Sciatic nerve (tissue), 2 donors: ENCODE measurements around the gene CNOT6. TPM values are rescaled to one million over a fixed set of nuclear protein-coding genes. Genes with fewer than 3 reads are reported as not detected.
"Not testable (repeated sequence)": the region's sequence is repeated elsewhere in the genome, so short reads cannot be mapped to it uniquely, and the experiment has no call there.

Experiments
- ATAC-seq: fragments of 200-7000 bp; cut with Tn5 transposase; one replicate; pipeline ENCODE4 v1.9.1; 2020; ENCODE audit warnings: mild to moderate bottlenecking, moderate library complexity
- DNase-seq: peaks from one replicate; pipeline ENCODE4 v3.0.0-alpha.2; 2020; ENCODE audit warnings: low spot score
- intact Hi-C: fragments of 100-400 bp; cut with DNase I; formaldehyde crosslinking; loops from one replicate; pipeline ENCODE4 v1.14.2; 2022
- total RNA-seq: library from RNA; stranded (reverse); fragmentation: NEBNext Ultra II Directional; extraction: Animal tissue kit (Norgen Biotek cat#: 25700); gene quantifications from one replicate; pipeline ENCODE4 v1.2.1, GENCODE V29; 2021
- donor health status: DM: no; HTN: no; CAD: no.
- donor health status: DM: no; HTN: no; CAD: no.

The CNOT6 gene
- total RNA-seq, 1 donor from 2014 or later, result 31.9 TPM

DNA sequence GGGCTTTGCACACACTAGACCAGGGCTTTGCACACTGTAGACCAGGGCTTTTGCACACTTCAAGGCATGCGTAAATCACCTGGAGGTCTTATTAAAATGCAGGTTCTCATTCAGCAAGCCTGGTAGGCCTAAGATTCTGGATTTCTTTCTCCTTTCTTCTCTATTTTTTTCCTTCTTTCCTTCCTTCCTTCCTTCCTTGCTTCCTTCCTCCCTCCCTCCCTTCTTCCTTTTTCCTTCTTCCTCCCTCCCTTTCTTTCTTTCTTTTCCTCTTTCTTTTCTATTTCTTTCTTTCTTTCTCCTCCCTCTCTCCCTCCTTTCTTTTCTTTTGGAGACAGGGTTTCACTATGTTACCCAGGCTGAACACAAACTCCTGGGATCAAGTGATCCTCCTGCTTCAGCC is 24.3 kb upstream of the CNOT6 start:
- no peak for ATAC-seq
- intact Hi-C loops, result loop anchor here (5.0 kb wide), 1 partner anchor 173 kb away; no protein-coding TSS in a partner anchor
- no peak for DNase-seq

DNA sequence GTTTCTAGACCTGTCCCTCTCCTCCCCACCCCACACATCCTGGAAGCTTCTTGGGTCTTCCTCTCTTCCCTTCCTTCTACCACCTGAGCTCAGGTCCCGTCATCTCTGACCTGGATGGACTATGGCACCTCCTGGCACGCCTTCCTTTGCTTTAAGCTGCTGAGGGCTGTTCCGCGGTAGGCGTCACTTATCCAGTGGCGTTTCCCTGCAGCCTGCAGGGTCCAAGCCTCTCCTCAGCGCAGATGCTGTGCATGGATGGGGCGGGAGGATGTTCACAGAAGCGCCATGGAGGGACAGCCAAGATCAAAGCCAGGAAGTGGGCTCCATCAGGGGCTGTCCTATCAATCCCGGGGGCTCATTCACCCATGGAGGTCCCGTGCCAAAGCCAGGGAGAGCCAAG is 23.8 kb upstream of the CNOT6 start:
- DNase-seq (no peak), ATAC-seq (no peak)
- intact Hi-C loops, result no loop called here

GRCh38 chr5:180470966-180471582 is 23.1 kb upstream of the CNOT6 start:
- intact Hi-C loops, result no loop called here

GRCh38 chr5:180471866-180472265 is 22.3 kb upstream of the CNOT6 start:
- intact Hi-C loops, result no loop called here
- no peak for ATAC-seq

More at GRCh38 chr5:180470966-180471582, 23.1 kb upstream of the CNOT6 start:
- ATAC-seq (peak; percentile 85), DNase-seq (peak; percentile 77)

DNA sequence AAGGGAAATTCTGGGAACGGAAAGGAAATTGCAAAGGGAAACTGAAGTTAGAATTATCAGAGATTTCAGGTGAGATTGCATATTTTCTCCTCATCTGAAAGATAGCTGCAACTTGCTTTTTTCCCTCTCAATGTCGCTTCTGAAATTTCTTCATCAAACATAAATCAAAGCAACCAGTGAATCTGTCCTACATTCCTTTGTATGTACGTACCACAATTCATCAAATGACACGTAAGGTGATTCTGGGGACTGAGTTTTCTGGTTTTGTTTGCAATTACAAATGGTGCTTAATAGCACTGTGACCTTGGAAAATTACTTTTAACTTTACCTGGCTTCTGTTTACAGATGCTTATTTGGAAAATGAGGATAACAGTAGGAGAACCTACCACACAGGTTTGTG is 21.9 kb upstream of the CNOT6 start:
- no peak for DNase-seq
- intact Hi-C loops, result no loop called here

More at GRCh38 chr5:180471866-180472265, 22.3 kb upstream of the CNOT6 start:
- DNase-seq, result no peak

GRCh38 chr5:180473386-180473785 is 20.8 kb upstream of the CNOT6 start:
- ATAC-seq, intact Hi-C loops, DNase-seq: not testable (repeated sequence)

More for the DNA sequence above, 21.9 kb upstream of the CNOT6 start:
- no peak for ATAC-seq

- DNase-seq (no peak), ATAC-seq (no peak)
- intact Hi-C loops, result no loop called here
Observed at GRCh38 chr5:180474569-180474968, 19.6 kb upstream of the CNOT6 start.

- ATAC-seq, DNase-seq, intact Hi-C loops: not testable (repeated sequence)
Observed at GRCh38 chr5:180475969-180476524, 18.1 kb upstream of the CNOT6 start.

GRCh38 chr5:180484813-180485212 is 9.4 kb upstream of the CNOT6 start:
- no peak for DNase-seq
- ATAC-seq, result no peak
- intact Hi-C loops, result no loop called here

DNA sequence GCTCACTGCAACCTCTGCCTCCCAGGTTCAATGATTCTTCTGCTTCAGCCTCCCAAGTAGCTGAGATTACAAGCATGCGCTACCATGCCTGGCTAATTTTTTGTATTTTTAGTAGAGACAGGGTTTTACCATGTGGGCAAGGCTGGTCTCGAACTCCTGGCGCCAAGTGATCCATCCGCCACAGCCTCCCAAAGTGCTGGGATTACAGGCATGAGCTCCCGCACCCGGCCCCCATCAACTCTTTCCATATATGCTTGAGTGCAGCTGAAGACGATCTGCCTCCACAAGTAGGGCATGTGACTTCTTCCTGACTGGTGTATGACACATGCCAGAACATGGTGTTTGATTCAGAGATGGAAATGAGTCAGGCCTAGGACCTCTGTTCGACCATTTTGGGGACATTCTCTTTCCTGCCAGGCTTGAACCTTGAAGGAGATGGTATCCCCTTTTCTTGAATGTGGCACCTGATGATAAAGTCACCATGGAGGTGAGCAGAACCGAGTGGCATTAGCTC is 7.5 kb upstream of the CNOT6 start:
- intact Hi-C loops, result no loop called here
- no peak for DNase-seq
- no peak for ATAC-seq

DNA sequence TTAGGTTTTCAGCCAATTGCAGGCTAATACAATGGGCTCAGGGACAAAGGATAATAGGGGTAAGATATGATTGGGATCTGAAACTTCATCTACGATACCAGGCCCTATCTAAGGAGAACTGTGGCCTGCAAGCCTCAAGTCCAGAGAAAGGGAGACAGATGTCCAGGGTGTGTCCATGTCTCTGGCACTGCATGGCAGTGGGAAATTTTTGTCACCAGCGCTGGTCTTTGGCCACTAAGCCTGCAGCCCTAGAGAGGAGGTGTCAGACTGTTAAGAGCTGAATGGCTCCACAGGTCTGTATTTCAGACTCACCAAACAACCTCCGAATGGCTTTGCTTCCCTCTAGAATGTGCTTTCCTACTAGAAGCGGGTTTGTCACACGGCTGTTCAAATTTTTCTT is 6.6 kb upstream of the CNOT6 start:
- intact Hi-C loops, result no loop called here
- DNase-seq (no peak), ATAC-seq (no peak)

GRCh38 chr5:180491496-180491895 is 2.7 kb upstream of the CNOT6 start:
- ATAC-seq (no peak), DNase-seq (no peak)
- intact Hi-C loops, result no loop called here

DNA sequence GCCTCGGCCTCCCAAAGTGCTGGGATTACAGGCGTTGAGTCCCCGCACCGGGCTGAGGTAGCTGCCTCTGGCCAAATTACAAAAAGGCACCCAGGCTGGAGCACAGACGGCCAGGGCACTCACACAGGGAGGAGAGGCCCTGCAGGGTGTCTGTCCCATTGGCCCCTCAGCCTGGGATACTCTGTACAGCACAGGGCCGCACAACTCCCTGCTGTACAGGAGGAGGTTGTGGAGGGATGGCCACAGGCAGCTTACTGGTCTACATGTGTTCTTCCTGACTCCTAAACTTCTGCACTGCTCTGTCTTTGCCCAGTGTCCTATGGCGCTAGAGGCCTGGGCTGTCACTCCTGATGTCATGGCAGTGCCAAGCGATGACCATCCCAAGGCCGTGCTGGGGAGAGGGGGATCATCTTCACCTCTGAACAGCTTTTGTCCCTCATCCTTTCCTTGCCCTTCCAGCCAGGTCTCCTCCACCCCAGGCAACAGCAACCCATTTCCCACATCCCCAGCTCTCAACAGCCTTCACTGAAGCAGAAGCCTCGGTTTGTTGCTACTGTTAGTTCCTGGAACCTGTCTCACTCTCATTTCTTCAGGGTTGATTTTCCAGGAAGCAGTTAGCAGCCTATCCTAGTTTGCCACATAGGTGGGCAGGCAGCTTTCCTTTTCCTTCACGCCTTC is 1.8 kb upstream of the CNOT6 start:
- ATAC-seq (no peak), DNase-seq (no peak)
- intact Hi-C loops, result no loop called here

GRCh38 chr5:180494510-180495181 is 467 bp downstream of the CNOT6 start:
- intact Hi-C loops, result no loop called here
- ATAC-seq (peak; percentile 35), DNase-seq (peak; percentile 69)

- ATAC-seq (no peak), DNase-seq (no peak)
- intact Hi-C loops, result no loop called here
Observed at GRCh38 chr5:180495292-180495691, 1.1 kb downstream of the CNOT6 start.

- DNase-seq (no peak), ATAC-seq (no peak)
- intact Hi-C loops, result no loop called here
Observed at GRCh38 chr5:180495991-180496741, 2.0 kb downstream of the CNOT6 start.

- ATAC-seq, DNase-seq, intact Hi-C loops: not testable (repeated sequence)
Observed at GRCh38 chr5:180496806-180497205, 2.6 kb downstream of the CNOT6 start.

DNA sequence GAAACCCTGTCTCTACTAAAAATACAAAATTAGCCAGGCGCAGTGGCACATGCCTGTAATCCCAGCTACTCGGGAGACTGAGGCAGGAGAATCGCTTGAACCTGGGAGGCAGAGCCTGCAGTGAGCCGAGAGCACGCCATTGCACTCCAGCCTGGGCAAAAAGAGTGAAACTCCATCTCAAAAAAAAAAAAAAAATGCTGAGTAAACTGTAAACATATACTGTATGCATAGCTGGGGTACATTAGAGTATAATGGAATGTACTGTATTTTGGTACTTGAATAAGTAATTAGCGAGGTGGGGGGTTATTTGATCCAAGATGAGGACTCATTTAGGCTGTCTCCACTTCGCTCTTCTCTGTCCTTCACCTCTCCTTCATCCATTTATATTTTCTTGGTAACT is 3.7 kb downstream of the CNOT6 start:
- intact Hi-C loops, ATAC-seq: not testable (repeated sequence)

GRCh38 chr5:180498378-180498777 is 4.2 kb downstream of the CNOT6 start:
- intact Hi-C loops, result no loop called here
- DNase-seq (no peak), ATAC-seq (no peak)

More for the DNA sequence above, 3.7 kb downstream of the CNOT6 start:
- not testable (repeated sequence) for DNase-seq
